IPS DF 6.9 (cell line): Measurements from ENCODE around the gene TRANK1.

Experiments
- DNase-seq: peaks from one replicate; pipeline ENCODE4 v3.0.0-alpha.2; 2013; ENCODE audit warnings: low read depth, low spot score
- H3K27ac ChIP-seq: one replicate; pipeline ENCODE4 v1.5.1; 2013; ENCODE audit warnings: low read length, control low read depth
- H3K27me3 ChIP-seq: 2 replicates; pipeline ENCODE4 v1.6.1; 2013; ENCODE audit warnings: mild to moderate bottlenecking, low read length; ENCODE audit not compliant: control insufficient read depth, insufficient read depth
- H3K36me3 ChIP-seq: 2 replicates; pipeline ENCODE4 v1.6.1; 2013; ENCODE audit warnings: low read length; ENCODE audit not compliant: control insufficient read depth, insufficient read depth
- H3K4me1 ChIP-seq: 2 replicates; pipeline ENCODE4 v1.6.1; 2013; ENCODE audit warnings: low read length; ENCODE audit not compliant: control insufficient read depth, insufficient read depth
- H3K4me3 ChIP-seq: 2 replicates; pipeline ENCODE4 v1.5.1; 2013; ENCODE audit warnings: mild to moderate bottlenecking, low read length
- H3K9me3 ChIP-seq: 2 replicates; pipeline ENCODE4 v1.6.1; 2013; ENCODE audit warnings: low read length, inconsistent platforms; ENCODE audit not compliant: control insufficient read depth, insufficient read depth
- WGBS: extraction: QIAGEN DNeasy Blood & Tissue Kit; methylation state at CpG from one replicate; pipeline ENCODE4 v1.1.7; 2013; ENCODE audit warnings: mixed read lengths, missing lambda C conversion rate; ENCODE audit not compliant: insufficient read length, insufficient coverage; 5-methylcytosine and 5-hydroxymethylcytosine counted together

The TRANK1 gene

GRCh38 chr3:36820083-36820482 is 124.8 kb downstream of the TRANK1 start:
- DNase-seq, result no peak
- H3K9me3 ChIP-seq, result no peaks in the 10 kb centered on the region
- H3K4me3 ChIP-seq, result no peak overlapping the region
- no peaks in the 10 kb centered on the region for H3K4me1 ChIP-seq
- no peaks in the 10 kb centered on the region for H3K27me3 ChIP-seq
- H3K36me3 ChIP-seq, result no peaks in the 10 kb centered on the region
- H3K27ac ChIP-seq, result no peak overlapping the region
- WGBS, result no CpG with 5 or more reads among the region's 3 CpGs

GRCh38 chr3:36817806-36818533 is 126.9 kb downstream of the TRANK1 start:
- no peaks in the 10 kb centered on the region for H3K9me3 ChIP-seq
- no peaks in the 10 kb centered on the region for H3K27me3 ChIP-seq
- H3K27ac ChIP-seq, result no peak overlapping the region
- H3K4me3 ChIP-seq, result no peak overlapping the region
- no peaks in the 10 kb centered on the region for H3K4me1 ChIP-seq
- no peaks in the 10 kb centered on the region for H3K36me3 ChIP-seq
- no CpG with 5 or more reads among the region's 6 CpGs for WGBS
- no peak for DNase-seq

- no peak overlapping the region for H3K27ac ChIP-seq
- no peak for DNase-seq
- no CpG with 5 or more reads among the region's 9 CpGs for WGBS
- no peaks in the 10 kb centered on the region for H3K27me3 ChIP-seq
- H3K4me1 ChIP-seq, result no peaks in the 10 kb centered on the region
- no peak overlapping the region for H3K4me3 ChIP-seq
- no peaks in the 10 kb centered on the region for H3K9me3 ChIP-seq
- no peaks in the 10 kb centered on the region for H3K36me3 ChIP-seq
Measured at GRCh38 chr3:36815375-36815774, 129.5 kb downstream of the TRANK1 start.

GRCh38 chr3:36814776-36815175 is 130.1 kb downstream of the TRANK1 start:
- Histone ChIP-seq H3K4me3 (no peak overlapping the region), H3K4me1 (no peaks in the 10 kb centered on the region), H3K36me3 (no peaks in the 10 kb centered on the region), H3K9me3 (no peaks in the 10 kb centered on the region), H3K27ac (no peak overlapping the region), H3K27me3 (no peaks in the 10 kb centered on the region)
- WGBS, result no CpG with 5 or more reads among the region's 4 CpGs
- DNase-seq, result no peak

GRCh38 chr3:36814066-36814717 is 130.7 kb downstream of the TRANK1 start:
- WGBS, result no CpG with 5 or more reads among the region's 7 CpGs
- Histone ChIP-seq H3K27ac (no peak overlapping the region), H3K4me1 (no peaks in the 10 kb centered on the region), H3K4me3 (no peak overlapping the region), H3K27me3 (no peaks in the 10 kb centered on the region), H3K9me3 (no peaks in the 10 kb centered on the region), H3K36me3 (no peaks in the 10 kb centered on the region)
- DNase-seq, result no peak

- no peaks in the 10 kb centered on the region for H3K4me1 ChIP-seq
- H3K36me3 ChIP-seq, result no peaks in the 10 kb centered on the region
- H3K27me3 ChIP-seq, result no peaks in the 10 kb centered on the region
- no peak for DNase-seq
- no peak overlapping the region for H3K27ac ChIP-seq
- no peak overlapping the region for H3K4me3 ChIP-seq
- no CpG with 5 or more reads among the region's 6 CpGs for whole genome bisulfite sequencing
- no peaks in the 10 kb centered on the region for H3K9me3 ChIP-seq
Measured at GRCh38 chr3:36813305-36813704, 131.5 kb downstream of the TRANK1 start.

GRCh38 chr3:36812240-36812639 is 132.6 kb downstream of the TRANK1 start:
- H3K4me3 ChIP-seq, result no peak overlapping the region
- WGBS, result no CpG with 5 or more reads among the region's 1 CpG
- no peak overlapping the region for H3K27ac ChIP-seq
- H3K9me3 ChIP-seq, result no peaks in the 10 kb centered on the region
- DNase-seq, result no peak
- no peaks in the 10 kb centered on the region for H3K4me1 ChIP-seq
- H3K27me3 ChIP-seq, result no peaks in the 10 kb centered on the region
- no peaks in the 10 kb centered on the region for H3K36me3 ChIP-seq

GRCh38 chr3:36811768-36812167 is 133.1 kb downstream of the TRANK1 start:
- no CpG with 5 or more reads among the region's 2 CpGs for WGBS
- Histone ChIP-seq H3K27me3 (no peaks in the 10 kb centered on the region), H3K4me1 (no peaks in the 10 kb centered on the region), H3K36me3 (no peaks in the 10 kb centered on the region), H3K9me3 (no peaks in the 10 kb centered on the region), H3K27ac (no peak overlapping the region), H3K4me3 (no peak overlapping the region)
- no peak for DNase-seq

- Histone ChIP-seq H3K27me3 (no peaks in the 10 kb centered on the region), H3K4me1 (no peaks in the 10 kb centered on the region), H3K27ac (no peak overlapping the region), H3K9me3 (no peaks in the 10 kb centered on the region), H3K36me3 (no peaks in the 10 kb centered on the region), H3K4me3 (no peak overlapping the region)
- WGBS, result no CpG with 5 or more reads among the region's 2 CpGs
- DNase-seq, result no peak
Measured at GRCh38 chr3:36804295-36805055, 140.4 kb downstream of the TRANK1 start.

GRCh38 chr3:36803091-36803791 is 141.6 kb downstream of the TRANK1 start:
- H3K36me3 ChIP-seq, result no peaks in the 10 kb centered on the region
- H3K4me3 ChIP-seq, result no peak overlapping the region
- H3K27ac ChIP-seq, result no peak overlapping the region
- no CpG with 5 or more reads among the region's 5 CpGs for WGBS
- H3K27me3 ChIP-seq, result no peaks in the 10 kb centered on the region
- no peak for DNase-seq
- H3K4me1 ChIP-seq, result no peaks in the 10 kb centered on the region
- no peaks in the 10 kb centered on the region for H3K9me3 ChIP-seq
